DOHH2 (cell line): Measurements from ENCODE around the gene SSH2.

Experiments used
- H3F3A ChIP-seq: fragments of 200-600 bp; sonication (generic), shearing (Covaris generic); 2 replicates; pipeline ENCODE4 v1.6.0; 2016; ENCODE audit warnings: antibody characterized with exemption, mild to moderate bottlenecking; ENCODE audit not compliant: control insufficient read depth, insufficient read depth
- H3K27ac ChIP-seq: fragments of 200-600 bp; sonication (generic); 2 replicates; pipeline ENCODE4 v1.5.1; 2014; ENCODE audit warnings: low read depth, mild to moderate bottlenecking, low read length, moderate library complexity
- H3K27me3 ChIP-seq: fragments of 200-600 bp; sonication (generic); 2 replicates; pipeline ENCODE4 v1.6.1; 2014; ENCODE audit warnings: mild to moderate bottlenecking, low read length, mixed read lengths; ENCODE audit not compliant: control insufficient read depth
- H3K36me3 ChIP-seq: fragments of 200-600 bp; sonication (generic); 2 replicates; pipeline ENCODE4 v1.6.1; 2014; ENCODE audit warnings: mild to moderate bottlenecking, low read length, moderate library complexity, mixed read lengths; ENCODE audit not compliant: control insufficient read depth
- H3K4me1 ChIP-seq: fragments of 200-600 bp; sonication (generic); 2 replicates; pipeline ENCODE4 v1.6.1; 2014; ENCODE audit warnings: mild to moderate bottlenecking, low read length, mixed read lengths; ENCODE audit not compliant: control insufficient read depth
- H3K4me2 ChIP-seq: fragments of 200-600 bp; sonication (generic); 2 replicates; pipeline ENCODE4 v1.6.0; 2014; ENCODE audit warnings: mild to moderate bottlenecking, low read length, moderate library complexity
- H3K4me3 ChIP-seq: fragments of 200-600 bp; sonication (generic); 2 replicates; pipeline ENCODE4 v1.5.1; 2014; ENCODE audit warnings: mild to moderate bottlenecking, low read length, mixed read lengths
- H3K79me2 ChIP-seq: fragments of 200-600 bp; sonication (generic); 2 replicates; pipeline ENCODE4 v1.6.1; 2014; ENCODE audit warnings: mild to moderate bottlenecking, low read length, mixed read lengths; ENCODE audit not compliant: control insufficient read depth
- H3K9me2 ChIP-seq: fragments of 200-600 bp; sonication (generic); replicated peaks from 2 replicates; pipeline ENCODE4 v1.6.1; 2014; ENCODE audit warnings: mild to moderate bottlenecking, low read length, mixed read lengths; ENCODE audit not compliant: control insufficient read depth
- H3K9me3 ChIP-seq: fragments of 200-600 bp; sonication (generic); 2 replicates; pipeline ENCODE4 v1.6.1; 2014; ENCODE audit warnings: antibody characterized with exemption, low read length, mixed read lengths; ENCODE audit not compliant: control insufficient read depth, insufficient read depth
- H4K20me1 ChIP-seq: fragments of 200-600 bp; sonication (generic); 2 replicates; pipeline ENCODE4 v1.6.0; 2014; ENCODE audit warnings: low read depth, mild to moderate bottlenecking, antibody characterized with exemption, low read length, moderate library complexity; ENCODE audit not compliant: control insufficient read depth, insufficient read depth
- EZH2phosphoT487 ChIP-seq: fragments of 200-600 bp; sonication (generic); IDR thresholded peaks from 2 replicates; pipeline ENCODE4 v1.6.1; 2017; ENCODE audit warnings: borderline replicate concordance, mild to moderate bottlenecking, antibody characterized with exemption, low read length, moderate library complexity, mixed read lengths
- TF ChIP-seq, protein P1 (sequence below): fragments of 200-600 bp; sonication (generic); IDR thresholded peaks from one replicate; pipeline ENCODE4 v1.5.1; 2014; ENCODE audit warnings: antibody characterized with exemption, mild to moderate bottlenecking, low read depth, low read length; ENCODE audit not compliant: poor library complexity, severe bottlenecking

SSH2 gene

DNA sequence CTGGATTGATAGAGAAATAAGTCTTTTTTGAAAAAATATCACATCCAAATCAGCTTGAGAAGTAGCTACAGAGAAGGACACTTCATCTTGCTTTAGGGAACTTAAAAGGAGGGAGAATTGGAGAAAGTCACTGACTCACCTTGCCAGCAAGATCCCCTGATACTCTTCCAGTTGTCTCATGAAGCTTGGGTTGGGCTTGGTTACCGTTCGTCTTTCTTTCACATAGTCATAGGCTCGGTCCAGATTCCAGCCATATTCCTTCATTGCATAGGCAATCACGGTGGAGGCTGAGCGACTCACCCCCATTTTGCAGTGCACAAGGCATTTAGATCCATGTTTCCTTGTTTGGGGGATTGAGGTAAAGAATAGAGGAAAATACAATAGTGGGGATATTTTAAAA lies 282.0 kb downstream of the SSH2 start:
- Histone ChIP-seq H3K4me1 (no peaks in the 10 kb centered on the region; the same call in 1 of the 2 replicates), H3K27ac (no peak overlapping the region), H3K36me3 (peaks cover 14% of the 10 kb centered on the region), H3F3A (no peaks in the 10 kb centered on the region; the same call in 1 of the 2 replicates), H4K20me1 (no peaks in the 10 kb centered on the region), H3K9me3 (no peaks in the 10 kb centered on the region), H3K27me3 (no peaks in the 10 kb centered on the region), H3K4me2 (no peak overlapping the region), H3K4me3 (no peak overlapping the region), H3K9me2 (no peaks in the 10 kb centered on the region), H3K79me2 (no peaks in the 10 kb centered on the region)
- TF ChIP-seq EZH2phosphoT487: no peak
- TF ChIP-seq, protein P1, sequence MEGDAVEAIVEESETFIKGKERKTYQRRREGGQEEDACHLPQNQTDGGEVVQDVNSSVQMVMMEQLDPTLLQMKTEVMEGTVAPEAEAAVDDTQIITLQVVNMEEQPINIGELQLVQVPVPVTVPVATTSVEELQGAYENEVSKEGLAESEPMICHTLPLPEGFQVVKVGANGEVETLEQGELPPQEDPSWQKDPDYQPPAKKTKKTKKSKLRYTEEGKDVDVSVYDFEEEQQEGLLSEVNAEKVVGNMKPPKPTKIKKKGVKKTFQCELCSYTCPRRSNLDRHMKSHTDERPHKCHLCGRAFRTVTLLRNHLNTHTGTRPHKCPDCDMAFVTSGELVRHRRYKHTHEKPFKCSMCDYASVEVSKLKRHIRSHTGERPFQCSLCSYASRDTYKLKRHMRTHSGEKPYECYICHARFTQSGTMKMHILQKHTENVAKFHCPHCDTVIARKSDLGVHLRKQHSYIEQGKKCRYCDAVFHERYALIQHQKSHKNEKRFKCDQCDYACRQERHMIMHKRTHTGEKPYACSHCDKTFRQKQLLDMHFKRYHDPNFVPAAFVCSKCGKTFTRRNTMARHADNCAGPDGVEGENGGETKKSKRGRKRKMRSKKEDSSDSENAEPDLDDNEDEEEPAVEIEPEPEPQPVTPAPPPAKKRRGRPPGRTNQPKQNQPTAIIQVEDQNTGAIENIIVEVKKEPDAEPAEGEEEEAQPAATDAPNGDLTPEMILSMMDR: no peak

DNA sequence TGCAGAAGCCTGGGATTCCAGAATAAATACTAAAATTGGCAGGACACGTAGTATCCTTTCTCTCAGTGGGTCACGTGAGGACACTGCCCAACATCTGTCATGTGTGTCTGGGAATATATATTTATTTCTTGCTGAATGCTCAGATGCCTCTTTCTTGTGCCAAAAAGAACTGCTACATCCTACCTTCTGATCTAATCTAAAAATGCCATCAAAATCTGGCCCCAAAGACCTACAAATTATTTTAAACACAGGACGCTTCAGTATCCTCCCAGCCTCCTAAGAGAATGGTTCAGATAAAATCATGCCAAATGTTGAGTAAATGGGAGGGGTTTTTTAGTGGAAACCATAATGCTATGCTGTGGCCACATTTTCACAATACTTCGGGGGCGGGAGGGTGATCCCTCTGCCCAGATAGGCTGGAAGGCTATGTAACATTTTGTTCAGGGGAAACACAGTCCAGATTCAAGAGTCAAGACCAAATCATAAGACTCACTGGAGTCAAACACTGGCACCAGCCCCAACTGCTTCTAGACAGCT lies 284.4 kb downstream of the SSH2 start:
- Histone ChIP-seq H3K27ac (no peak overlapping the region), H3K4me2 (no peak overlapping the region), H3K36me3 (peaks cover 14% of the 10 kb centered on the region), H3K4me3 (no peak overlapping the region), H3K4me1 (peaks cover 4% of the 10 kb centered on the region), H3F3A (peaks cover 4% of the 10 kb centered on the region; the same call in 1 of the 2 replicates), H4K20me1 (no peaks in the 10 kb centered on the region), H3K27me3 (no peaks in the 10 kb centered on the region), H3K9me2 (no peaks in the 10 kb centered on the region), H3K9me3 (no peaks in the 10 kb centered on the region), H3K79me2 (no peaks in the 10 kb centered on the region)
- TF ChIP-seq, protein P1: no peak
- no peak for TF ChIP-seq EZH2phosphoT487

GRCh38 chr17:29643817-29644160 lies 286.2 kb downstream of the SSH2 start:
- peaks cover 4% of the 10 kb centered on the region; the same call in 1 of the 2 replicates for H3F3A ChIP-seq
- peaks cover 10% of the 10 kb centered on the region; the same call in 1 of the 2 replicates for H3K36me3 ChIP-seq
- no peak for TF ChIP-seq EZH2phosphoT487
- TF ChIP-seq, protein P1: no peak
- no peaks in the 10 kb centered on the region for H4K20me1 ChIP-seq
- no peak overlapping the region for H3K4me2 ChIP-seq
- H3K27ac ChIP-seq: no peak overlapping the region
- no peaks in the 10 kb centered on the region for H3K9me2 ChIP-seq
- H3K9me3 ChIP-seq: no peaks in the 10 kb centered on the region
- H3K4me3 ChIP-seq: no peak overlapping the region
- peaks cover 19% of the 10 kb centered on the region for H3K4me1 ChIP-seq
- H3K79me2 ChIP-seq: no peaks in the 10 kb centered on the region
- no peaks in the 10 kb centered on the region for H3K27me3 ChIP-seq
